G401 (cell line): ENCODE measurements around the gene DNAH9. TPM values are rescaled to one million over a fixed set of nuclear protein-coding genes. Genes with fewer than 3 reads are reported as not detected.
"Not testable (repeated sequence)": the region's sequence is repeated elsewhere in the genome, so short reads cannot be mapped to it uniquely, and the experiment has no call there.

Experiments
- DNase-seq: peaks from one replicate; pipeline ENCODE4 v3.0.0-alpha.2; 2015; ENCODE audit warnings: low spot score
- in situ Hi-C: cut with HindIII; loops from 2 replicates; pipeline ENCODE4 v1.10.0; 2016; ENCODE audit warnings: low sequenced_read_pairs, mixed read lengths
- total RNA-seq: library from RNA; depleted of rRNA; stranded (reverse); fragments of >200 nt; shearing (Covaris generic); gene quantifications from 2 replicates; pipeline ENCODE4 v1.2.3, GENCODE V29; 2014

DNAH9 gene
- total RNA-seq, 1 experiment from 2014 or later = not detected

GRCh38 chr17:11925262-11926021, 327.2 kb downstream of the DNAH9 start:
- in situ Hi-C loops = no loop called here
- DNase-seq = no peak

- in situ Hi-C loops = no loop called here
- no peak for DNase-seq
These were observed 330.2 kb downstream of the DNAH9 start for GRCh38 chr17:11928436-11928835.

GRCh38 chr17:11932337-11932898, 334.1 kb downstream of the DNAH9 start:
- DNase-seq = no peak
- in situ Hi-C loops = no loop called here

DNA sequence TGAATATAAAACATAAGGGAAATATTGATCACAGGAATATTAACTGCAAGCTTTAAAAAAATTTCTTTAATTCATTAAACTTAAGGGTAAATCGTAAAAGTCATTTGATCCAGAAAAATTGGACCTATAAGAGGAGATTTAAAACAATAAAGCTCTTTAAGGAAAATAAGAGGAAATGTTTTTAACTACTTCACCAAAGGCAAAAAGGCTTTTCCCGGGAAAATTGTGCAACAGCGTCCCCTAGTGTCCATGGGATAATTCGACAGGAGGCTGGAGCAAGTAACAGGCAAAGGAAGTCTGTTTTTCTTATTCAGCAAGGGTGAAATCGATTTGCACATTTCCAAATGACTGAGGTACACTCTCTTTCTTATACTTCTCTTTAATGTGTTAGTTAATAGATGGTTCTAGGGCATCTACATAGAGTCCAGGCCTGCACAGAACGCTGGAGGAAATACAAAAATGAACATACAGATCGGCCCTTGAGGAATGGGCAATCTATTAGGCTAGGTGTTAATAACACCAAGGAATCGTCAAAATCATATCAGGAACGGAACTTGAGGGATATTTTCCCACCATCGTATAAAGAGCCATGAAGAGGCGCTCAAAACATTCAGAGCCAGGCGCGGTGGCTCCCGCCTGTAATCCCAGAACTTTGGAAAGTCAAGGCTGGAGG, 337.6 kb downstream of the DNAH9 start:
- in situ Hi-C loops = no loop called here
- DNase-seq = peak; percentile 22

DNA sequence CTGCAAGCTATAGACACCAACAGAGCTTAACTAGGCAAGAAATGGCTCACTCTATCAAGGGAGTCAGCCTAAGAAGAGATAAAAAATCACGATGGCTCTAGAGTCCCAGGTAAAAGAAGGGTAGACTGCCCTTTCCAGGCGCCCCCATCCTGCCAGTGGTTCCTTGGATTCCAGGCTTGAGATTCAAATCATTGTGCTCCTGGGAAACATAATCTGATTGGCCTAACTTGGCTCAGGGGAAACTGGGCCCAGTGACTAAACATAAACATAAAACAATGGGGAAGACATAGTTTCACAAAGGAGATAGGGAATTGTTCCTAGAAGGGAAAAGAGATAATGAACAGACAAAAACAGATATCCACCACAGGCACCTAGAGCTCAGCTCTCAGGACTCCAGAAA, 342.6 kb downstream of the DNAH9 start:
- no peak for DNase-seq
- in situ Hi-C loops = no loop called here

DNA sequence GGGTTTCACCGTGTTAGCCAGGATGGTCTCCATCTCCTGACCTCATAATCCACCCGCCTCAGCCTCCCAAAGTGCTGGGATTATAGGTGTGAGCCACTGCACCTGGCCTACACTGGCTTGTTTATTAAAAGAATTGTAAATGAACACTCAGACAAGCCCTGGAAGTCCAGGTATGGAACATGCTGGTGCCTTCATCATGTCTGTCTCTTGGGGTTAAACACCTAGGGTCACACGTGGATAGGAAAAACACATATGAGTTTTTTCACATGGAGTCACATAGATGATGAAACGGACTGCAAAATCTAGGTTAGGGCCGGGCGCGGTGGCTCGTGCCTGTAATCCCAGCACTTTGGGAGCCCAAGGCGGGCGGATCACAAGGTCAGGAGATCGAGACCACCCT, 344.8 kb downstream of the DNAH9 start:
- DNase-seq, in situ Hi-C loops: not testable (repeated sequence)

- in situ Hi-C loops = no loop called here
- no peak for DNase-seq
These were observed 345.6 kb downstream of the DNAH9 start for GRCh38 chr17:11943759-11944347.

GRCh38 chr17:11944587-11944986, 346.3 kb downstream of the DNAH9 start:
- DNase-seq = no peak
- in situ Hi-C loops = no loop called here

DNA sequence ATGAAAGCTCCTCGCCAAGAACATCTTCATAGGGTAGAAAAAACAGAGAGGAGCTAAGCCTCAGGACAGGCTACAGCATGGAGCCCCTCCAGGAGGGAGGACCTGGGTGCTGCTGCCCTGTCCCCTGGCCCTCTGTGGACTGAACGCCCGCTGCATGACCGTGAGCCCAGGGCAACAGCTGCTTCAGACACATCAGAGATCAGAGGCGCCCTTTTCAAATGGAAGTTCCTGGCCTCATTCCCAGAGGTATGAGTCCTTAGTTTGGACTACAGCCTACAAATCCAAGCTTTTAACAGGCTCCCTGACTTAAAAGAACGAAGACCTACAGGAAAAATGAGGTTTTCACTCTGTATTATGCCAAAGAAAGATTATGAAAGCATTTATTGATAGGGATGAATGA, 350.5 kb downstream of the DNAH9 start:
- in situ Hi-C loops = no loop called here
- DNase-seq = no peak

DNA sequence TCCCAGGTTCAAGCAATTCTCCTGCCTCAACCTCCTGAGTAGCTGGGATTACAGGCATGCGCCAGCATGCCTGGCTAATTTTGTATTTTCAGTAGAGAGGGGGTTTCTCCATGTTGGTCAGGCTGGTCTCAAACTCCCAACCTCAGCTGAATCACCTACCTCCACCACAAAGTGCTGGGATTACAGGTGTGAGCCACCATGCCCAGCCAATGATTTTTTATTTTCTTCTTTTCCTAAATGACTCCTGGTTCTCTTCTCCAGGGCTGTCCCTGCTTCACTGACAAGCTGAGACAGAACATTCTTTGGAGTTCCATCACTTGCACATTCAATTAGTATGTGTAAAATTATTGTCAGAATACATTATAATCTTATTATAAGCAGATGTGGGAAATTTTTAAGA, 351.3 kb downstream of the DNAH9 start:
- in situ Hi-C loops = not testable (repeated sequence)

DNA sequence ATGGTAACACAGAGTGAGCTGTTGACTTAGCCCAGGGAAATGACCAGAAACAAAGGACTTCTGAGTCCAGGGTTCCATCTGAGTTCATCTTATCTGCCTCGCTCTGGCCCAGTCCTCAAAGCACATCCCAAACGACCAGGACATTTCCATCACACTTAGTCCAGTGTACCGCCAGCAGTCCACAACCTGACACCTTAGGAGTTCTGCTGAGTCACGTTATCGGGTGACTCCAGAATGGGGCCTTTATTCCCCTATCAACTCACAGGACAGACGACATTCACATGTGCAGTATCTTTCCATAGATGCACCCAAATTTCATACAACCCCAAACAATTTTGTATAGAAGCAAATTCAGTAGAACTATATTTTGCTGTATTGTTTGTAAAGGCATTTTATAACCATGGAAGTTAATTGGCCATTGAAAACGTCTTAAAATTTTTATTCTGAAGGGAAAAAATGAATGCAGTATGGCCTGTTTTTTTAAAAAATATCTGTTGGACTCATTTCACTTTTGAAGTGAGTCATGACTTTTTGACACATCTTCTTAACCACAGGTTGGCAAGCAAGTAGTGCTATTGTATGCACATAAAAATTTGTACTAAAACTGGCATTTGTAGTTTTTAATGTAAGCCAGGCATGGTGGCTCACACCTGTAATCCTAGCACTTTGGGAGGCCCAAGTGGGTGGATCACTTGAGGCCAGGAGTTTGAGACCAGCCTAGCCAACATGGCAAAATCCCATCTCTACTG, 352.7 kb downstream of the DNAH9 start:
- DNase-seq = no peak
- in situ Hi-C loops = no loop called here

More for the DNA sequence above, 351.3 kb downstream of the DNAH9 start:
- not testable (repeated sequence) for DNase-seq

GRCh38 chr17:11952610-11953009, 354.3 kb downstream of the DNAH9 start:
- DNase-seq = no peak
- in situ Hi-C loops = no loop called here

GRCh38 chr17:11953924-11954323, 355.7 kb downstream of the DNAH9 start:
- DNase-seq = no peak
- in situ Hi-C loops = no loop called here

- in situ Hi-C loops = no loop called here
- no peak for DNase-seq
These were observed 356.7 kb downstream of the DNAH9 start for GRCh38 chr17:11954936-11955335.

- in situ Hi-C loops = no loop called here
- no peak for DNase-seq
These were observed 371.3 kb downstream of the DNAH9 start for GRCh38 chr17:11969565-11969964.

DNA sequence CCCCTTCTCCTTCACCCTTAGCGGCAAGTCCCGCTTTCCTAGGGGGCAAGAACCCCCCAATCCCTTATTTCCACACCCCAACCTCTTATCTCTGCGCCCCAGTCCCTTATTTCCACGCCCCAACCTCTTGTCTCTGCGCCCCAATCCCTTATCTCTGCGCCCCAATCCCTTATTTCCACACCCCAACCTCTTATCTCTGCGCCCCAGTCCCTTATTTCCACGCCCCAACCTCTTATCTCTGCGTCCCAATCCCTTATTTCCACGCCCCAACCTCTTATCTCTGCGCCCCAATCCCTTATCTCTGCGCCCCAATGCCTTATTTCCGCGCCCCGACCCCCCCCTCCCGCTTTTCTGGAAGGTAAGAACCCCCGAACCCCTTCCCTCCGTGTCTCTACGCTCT, 374.5 kb downstream of the DNAH9 start:
- in situ Hi-C loops, DNase-seq: not testable (repeated sequence)

DNA sequence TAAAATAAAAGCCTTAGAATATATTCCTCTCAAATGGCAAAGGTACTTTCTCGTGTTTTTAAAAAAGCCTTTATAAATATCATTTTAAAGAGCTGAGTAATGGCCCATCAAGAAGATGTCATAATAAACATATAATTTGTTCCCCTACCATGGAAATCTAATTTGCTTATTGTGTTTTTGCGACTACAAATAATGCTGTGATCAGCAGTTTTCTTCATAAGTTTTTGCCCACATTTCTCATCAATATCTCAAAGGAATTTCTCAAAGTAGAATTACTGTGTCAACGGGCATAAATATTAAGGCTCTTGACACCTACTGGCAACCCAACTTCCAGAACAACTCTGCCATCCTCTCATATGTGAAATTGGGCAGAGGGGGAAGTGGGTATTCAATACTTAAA, 381.5 kb downstream of the DNAH9 start:
- no peak for DNase-seq
- in situ Hi-C loops = no loop called here

DNA sequence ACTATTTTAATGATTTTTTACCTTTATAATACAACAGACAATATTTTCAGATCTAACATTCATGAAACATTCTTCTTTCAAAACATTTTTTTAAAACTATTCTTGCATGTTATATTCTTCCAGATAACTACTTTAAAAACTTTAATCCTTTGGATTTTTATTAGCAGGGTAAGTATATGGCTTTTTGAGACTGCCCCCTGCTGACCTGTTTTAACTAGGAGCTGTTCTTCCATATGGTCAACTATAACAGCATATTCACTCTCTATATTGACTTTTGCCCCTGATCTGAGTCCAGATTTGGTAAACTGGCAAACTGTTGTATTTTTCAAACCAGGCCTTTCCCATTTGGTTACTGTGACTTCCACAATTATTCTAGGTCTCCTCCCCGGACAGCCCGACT, 382.5 kb downstream of the DNAH9 start:
- in situ Hi-C loops = no loop called here

GRCh38 chr17:11981862-11982261, 383.6 kb downstream of the DNAH9 start:
- no peak for DNase-seq
- in situ Hi-C loops = no loop called here

More for the DNA sequence above, 382.5 kb downstream of the DNAH9 start:
- no peak for DNase-seq
